Adrenal gland (tissue), 5 donors: ENCODE measurements around the gene GSG1.

Source experiments
- POLR2A ChIP-seq, 2 donors: fragments of 450-650 bp; IDR thresholded peaks; one replicate each; pipeline ENCODE4 v1.6.1; 2017; ENCODE audit warnings: antibody characterized with exemption in 2 of 2, mild to moderate bottlenecking in 2 of 2, moderate library complexity in 1 of 2
- TF ChIP-seq, protein P1 (sequence below), 6 experiments: fragments of 450-650 bp in 4 of 6; fragments of 200-600 bp in 2 of 6; sonication (generic) in 1 of 6; IDR thresholded peaks; 1 replicate in 5 of 6; 2 replicates in 1 of 6; pipeline versions ENCODE4 v1.5.1 to v1.8.0; 2016 to 2021; ENCODE audit warnings: antibody characterized with exemption in 6 of 6, mild to moderate bottlenecking in 2 of 6, moderate library complexity in 1 of 6
- donor health status: DM: no; HTN: no; CAD: no.

- TF ChIP-seq, protein P1, sequence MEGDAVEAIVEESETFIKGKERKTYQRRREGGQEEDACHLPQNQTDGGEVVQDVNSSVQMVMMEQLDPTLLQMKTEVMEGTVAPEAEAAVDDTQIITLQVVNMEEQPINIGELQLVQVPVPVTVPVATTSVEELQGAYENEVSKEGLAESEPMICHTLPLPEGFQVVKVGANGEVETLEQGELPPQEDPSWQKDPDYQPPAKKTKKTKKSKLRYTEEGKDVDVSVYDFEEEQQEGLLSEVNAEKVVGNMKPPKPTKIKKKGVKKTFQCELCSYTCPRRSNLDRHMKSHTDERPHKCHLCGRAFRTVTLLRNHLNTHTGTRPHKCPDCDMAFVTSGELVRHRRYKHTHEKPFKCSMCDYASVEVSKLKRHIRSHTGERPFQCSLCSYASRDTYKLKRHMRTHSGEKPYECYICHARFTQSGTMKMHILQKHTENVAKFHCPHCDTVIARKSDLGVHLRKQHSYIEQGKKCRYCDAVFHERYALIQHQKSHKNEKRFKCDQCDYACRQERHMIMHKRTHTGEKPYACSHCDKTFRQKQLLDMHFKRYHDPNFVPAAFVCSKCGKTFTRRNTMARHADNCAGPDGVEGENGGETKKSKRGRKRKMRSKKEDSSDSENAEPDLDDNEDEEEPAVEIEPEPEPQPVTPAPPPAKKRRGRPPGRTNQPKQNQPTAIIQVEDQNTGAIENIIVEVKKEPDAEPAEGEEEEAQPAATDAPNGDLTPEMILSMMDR (IDR thresholded peaks at IDR 0.05): no peak
- TF ChIP-seq POLR2A (IDR thresholded peaks at IDR 0.05): no peak
Observed at GRCh38 chr12:13142747-13143146, 39.3 kb upstream of the GSG1 start.
